Measurements from ENCODE around the gene GABRP.

The GABRP gene

DNA sequence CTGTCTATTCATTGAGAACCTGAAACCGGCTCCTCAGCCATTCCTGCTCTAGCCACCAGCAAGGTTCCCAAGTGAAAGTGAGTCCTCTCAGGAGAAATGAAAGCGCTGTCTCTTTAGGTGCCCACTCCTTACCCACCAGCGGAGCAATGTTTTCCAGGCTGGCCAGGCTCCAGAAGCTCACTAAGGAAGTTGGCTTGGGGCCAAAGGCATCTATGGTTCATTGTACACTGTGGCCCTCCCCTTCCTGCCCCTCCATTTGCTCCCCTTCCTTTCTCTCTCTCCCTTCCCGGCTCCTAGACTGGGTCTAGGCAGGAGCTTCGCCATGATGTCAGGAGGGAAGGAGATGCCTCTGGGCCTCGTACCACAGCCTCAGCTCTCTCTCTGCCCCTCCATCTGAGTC is 1.1 kb upstream of the GABRP start:
- H3K9me3 ChIP-seq (ENCODE audit: insufficient read depth, low read depth, low read length), result no peaks in the 10 kb centered on the region
- no peaks in the 10 kb centered on the region for H3K9me2 ChIP-seq (replicated peaks; ENCODE audit: low read depth, low read length)
- no peaks in the 10 kb centered on the region for H3F3A ChIP-seq (ENCODE audit: low read depth)
- no peak for TF ChIP-seq EZH2phosphoT487 (IDR thresholded peaks at IDR 0.05; ENCODE audit: borderline replicate concordance)
- TF ChIP-seq, protein P1, sequence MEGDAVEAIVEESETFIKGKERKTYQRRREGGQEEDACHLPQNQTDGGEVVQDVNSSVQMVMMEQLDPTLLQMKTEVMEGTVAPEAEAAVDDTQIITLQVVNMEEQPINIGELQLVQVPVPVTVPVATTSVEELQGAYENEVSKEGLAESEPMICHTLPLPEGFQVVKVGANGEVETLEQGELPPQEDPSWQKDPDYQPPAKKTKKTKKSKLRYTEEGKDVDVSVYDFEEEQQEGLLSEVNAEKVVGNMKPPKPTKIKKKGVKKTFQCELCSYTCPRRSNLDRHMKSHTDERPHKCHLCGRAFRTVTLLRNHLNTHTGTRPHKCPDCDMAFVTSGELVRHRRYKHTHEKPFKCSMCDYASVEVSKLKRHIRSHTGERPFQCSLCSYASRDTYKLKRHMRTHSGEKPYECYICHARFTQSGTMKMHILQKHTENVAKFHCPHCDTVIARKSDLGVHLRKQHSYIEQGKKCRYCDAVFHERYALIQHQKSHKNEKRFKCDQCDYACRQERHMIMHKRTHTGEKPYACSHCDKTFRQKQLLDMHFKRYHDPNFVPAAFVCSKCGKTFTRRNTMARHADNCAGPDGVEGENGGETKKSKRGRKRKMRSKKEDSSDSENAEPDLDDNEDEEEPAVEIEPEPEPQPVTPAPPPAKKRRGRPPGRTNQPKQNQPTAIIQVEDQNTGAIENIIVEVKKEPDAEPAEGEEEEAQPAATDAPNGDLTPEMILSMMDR (conservative IDR thresholded peaks at IDR 0.05; ENCODE audit: low read length), result no peak
- no peaks in the 10 kb centered on the region for H3K27me3 ChIP-seq (ENCODE audit: insufficient read depth, low read length, poor library complexity, severe bottlenecking)
- H3K4me3 ChIP-seq (ENCODE audit: low read length, poor library complexity, severe bottlenecking), result no peak overlapping the region
- no peaks in the 10 kb centered on the region for H3K4me1 ChIP-seq (ENCODE audit: insufficient read depth, low read length, poor library complexity, severe bottlenecking)
- no peaks in the 10 kb centered on the region for H4K20me1 ChIP-seq (ENCODE audit: insufficient read depth, low read length, poor library complexity, severe bottlenecking)
- no peak overlapping the region for H3K4me2 ChIP-seq (ENCODE audit: low read depth, low read length, poor library complexity, severe bottlenecking)
- H3K79me2 ChIP-seq (ENCODE audit: insufficient read depth, low read length), result no peaks in the 10 kb centered on the region
- no peaks in the 10 kb centered on the region for H3K36me3 ChIP-seq (ENCODE audit: insufficient read depth, low read length)
- no peak overlapping the region for H2AFZ ChIP-seq (ENCODE audit: low read length)
- no peak overlapping the region for H3K9ac ChIP-seq (ENCODE audit: low read depth, low read length, poor library complexity, severe bottlenecking)

DNA sequence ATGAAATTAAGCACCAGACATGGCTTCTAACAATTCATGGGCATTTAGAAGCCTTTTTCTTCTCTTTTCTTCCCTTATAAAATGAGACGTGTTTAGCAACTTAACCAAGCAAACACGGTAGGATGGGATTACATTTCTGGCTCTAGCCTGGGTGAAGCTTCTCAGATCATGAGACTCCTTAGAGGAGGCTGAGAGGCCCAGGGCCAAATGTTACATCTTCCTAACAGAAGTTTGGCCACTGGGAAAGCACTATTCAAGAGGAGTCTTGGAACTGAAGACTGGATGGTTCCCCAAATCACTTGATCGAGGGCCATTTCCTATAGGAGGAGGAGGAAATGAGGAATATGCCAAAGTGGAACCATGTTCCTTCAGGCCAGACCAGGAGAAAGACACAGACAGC is 1.9 kb downstream of the GABRP start:
- Histone ChIP-seq H3K9me3 (ENCODE audit: insufficient read depth, low read depth, low read length) (no peaks in the 10 kb centered on the region), H2AFZ (ENCODE audit: low read length) (no peak overlapping the region), H3F3A (ENCODE audit: low read depth) (no peaks in the 10 kb centered on the region), H4K20me1 (ENCODE audit: insufficient read depth, low read length, poor library complexity, severe bottlenecking) (no peaks in the 10 kb centered on the region), H3K4me3 (ENCODE audit: low read length, poor library complexity, severe bottlenecking) (no peak overlapping the region), H3K36me3 (ENCODE audit: insufficient read depth, low read length) (no peaks in the 10 kb centered on the region), H3K4me2 (ENCODE audit: low read depth, low read length, poor library complexity, severe bottlenecking) (no peak overlapping the region), H3K9ac (ENCODE audit: low read depth, low read length, poor library complexity, severe bottlenecking) (no peak overlapping the region), H3K9me2 (replicated peaks; ENCODE audit: low read depth, low read length) (no peaks in the 10 kb centered on the region), H3K79me2 (ENCODE audit: insufficient read depth, low read length) (no peaks in the 10 kb centered on the region), H3K4me1 (ENCODE audit: insufficient read depth, low read length, poor library complexity, severe bottlenecking) (no peaks in the 10 kb centered on the region), H3K27me3 (ENCODE audit: insufficient read depth, low read length, poor library complexity, severe bottlenecking) (no peaks in the 10 kb centered on the region)
- TF ChIP-seq, protein P1 (conservative IDR thresholded peaks at IDR 0.05; ENCODE audit: low read length), result no peak
- no peak for TF ChIP-seq EZH2phosphoT487 (IDR thresholded peaks at IDR 0.05; ENCODE audit: borderline replicate concordance)

GRCh38 chr5:170787216-170787615 is 3.7 kb downstream of the GABRP start:
- TF ChIP-seq, protein P1 (conservative IDR thresholded peaks at IDR 0.05; ENCODE audit: low read length), result no peak
- no peak for TF ChIP-seq EZH2phosphoT487 (IDR thresholded peaks at IDR 0.05; ENCODE audit: borderline replicate concordance)
- H3K9ac ChIP-seq (ENCODE audit: low read depth, low read length, poor library complexity, severe bottlenecking), result no peak overlapping the region
- no peaks in the 10 kb centered on the region for H3K27me3 ChIP-seq (ENCODE audit: insufficient read depth, low read length, poor library complexity, severe bottlenecking)
- H3K36me3 ChIP-seq (ENCODE audit: insufficient read depth, low read length), result no peaks in the 10 kb centered on the region
- no peak overlapping the region for H2AFZ ChIP-seq (ENCODE audit: low read length)
- H3K4me3 ChIP-seq (ENCODE audit: low read length, poor library complexity, severe bottlenecking), result no peak overlapping the region
- H3F3A ChIP-seq (ENCODE audit: low read depth), result no peaks in the 10 kb centered on the region
- H3K9me3 ChIP-seq (ENCODE audit: insufficient read depth, low read depth, low read length), result no peaks in the 10 kb centered on the region
- H3K9me2 ChIP-seq (replicated peaks; ENCODE audit: low read depth, low read length), result no peaks in the 10 kb centered on the region
- H3K4me2 ChIP-seq (ENCODE audit: low read depth, low read length, poor library complexity, severe bottlenecking), result no peak overlapping the region
- H3K4me1 ChIP-seq (ENCODE audit: insufficient read depth, low read length, poor library complexity, severe bottlenecking), result no peaks in the 10 kb centered on the region
- H4K20me1 ChIP-seq (ENCODE audit: insufficient read depth, low read length, poor library complexity, severe bottlenecking), result no peaks in the 10 kb centered on the region
- no peaks in the 10 kb centered on the region for H3K79me2 ChIP-seq (ENCODE audit: insufficient read depth, low read length)

All from Loucy (cell line).